Measurements from ENCODE around the gene PMM1.

PMM1 gene

GRCh38 chr22:41539146-41540005 lies 50.3 kb downstream of the PMM1 start:
- no peak for DNase-seq (ENCODE audit: low read depth in 2 of 3, low spot score in 2 of 3)

GRCh38 chr22:41538583-41538982 lies 51.1 kb downstream of the PMM1 start:
- no peak for DNase-seq (ENCODE audit: low read depth in 2 of 3, low spot score in 2 of 3)

DNA sequence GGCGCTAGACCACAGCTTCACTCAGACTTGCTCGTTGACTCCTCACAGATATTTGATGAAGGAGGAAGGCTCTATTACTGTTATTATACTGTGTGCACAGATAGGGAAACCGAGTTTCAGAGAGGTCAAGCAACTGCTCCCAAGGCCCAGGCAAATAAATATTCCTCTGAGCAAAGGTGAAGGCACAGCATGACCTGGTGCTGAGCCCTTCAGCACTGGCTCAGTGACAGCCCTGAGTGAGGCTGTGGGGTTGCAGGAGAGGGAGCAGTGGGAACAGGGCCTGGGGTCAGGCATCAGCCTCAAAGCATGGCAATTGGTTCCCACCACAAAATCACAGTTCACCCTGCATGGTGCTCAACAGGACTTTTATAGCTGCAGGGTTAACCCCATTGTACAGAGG lies 52.4 kb downstream of the PMM1 start:
- DNase-seq (ENCODE audit: low read depth in 2 of 3, low spot score in 2 of 3), result no peak

DNA sequence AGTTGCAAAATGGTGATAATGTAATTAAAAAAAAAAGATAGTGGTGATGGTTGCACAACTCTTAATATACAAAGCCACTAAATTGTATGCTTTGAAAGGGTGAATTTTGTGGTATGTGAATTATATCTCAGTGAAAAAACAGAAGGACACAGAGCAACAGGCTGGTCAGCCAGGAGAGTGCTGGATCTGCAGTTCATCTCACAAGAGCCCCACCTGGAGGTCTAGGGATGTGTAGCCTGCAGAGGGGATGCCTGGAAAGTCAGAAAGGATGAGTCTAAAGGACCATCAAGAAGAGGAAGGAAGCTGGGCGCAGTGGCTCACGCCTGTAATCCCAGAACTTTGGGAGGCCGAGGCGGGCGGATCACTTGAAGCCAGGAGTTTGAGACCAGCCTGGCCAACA lies 54.4 kb downstream of the PMM1 start:
- DNase-seq (ENCODE audit: low read depth in 2 of 3, low spot score in 2 of 3), result no peak

GRCh38 chr22:41534219-41534618 lies 55.4 kb downstream of the PMM1 start:
- DNase-seq (ENCODE audit: low read depth in 2 of 3, low spot score in 2 of 3), result no peak

DNA sequence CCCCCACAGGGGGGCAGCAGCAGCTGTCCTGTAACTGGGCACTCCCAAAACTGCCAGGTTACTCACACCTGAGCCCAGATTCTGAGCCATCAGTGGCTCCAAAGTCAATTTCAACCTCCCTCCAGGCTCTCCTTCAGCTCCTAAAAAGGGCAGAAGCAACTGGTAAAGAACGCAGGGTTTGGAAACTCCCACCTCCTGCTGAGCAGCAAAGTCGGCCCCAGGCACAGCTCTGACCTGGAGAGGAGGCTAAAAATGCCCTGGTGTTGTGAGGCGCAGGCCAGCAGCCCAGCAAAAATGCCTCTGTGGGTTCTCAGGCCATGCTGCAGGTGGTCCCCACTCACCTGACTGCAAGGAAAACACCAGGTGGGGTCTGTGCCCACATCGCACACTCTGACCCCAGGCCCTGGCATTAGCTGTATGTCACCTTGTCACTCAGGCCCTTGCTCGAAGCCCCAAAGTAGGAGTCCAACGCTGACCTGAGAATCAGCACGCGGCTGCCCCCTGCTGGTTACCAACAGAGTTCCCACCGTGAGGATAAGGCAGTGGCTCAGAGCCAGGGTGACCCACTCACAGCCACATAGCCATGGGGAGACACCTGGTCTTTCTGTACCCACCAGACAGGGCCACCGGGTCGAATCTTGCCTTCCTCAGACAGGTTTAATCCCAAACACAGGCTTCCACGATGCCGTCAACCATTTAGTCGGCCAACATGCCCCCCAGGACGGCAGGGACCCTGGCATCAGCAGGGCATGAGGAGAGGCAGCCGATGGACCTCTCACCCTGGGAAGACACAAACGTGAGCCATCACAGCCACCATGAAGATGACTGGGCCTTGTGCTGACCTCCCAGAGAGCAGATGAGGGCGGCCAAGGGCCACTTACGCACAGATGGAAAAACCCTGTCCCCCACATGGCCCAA lies 56.5 kb downstream of the PMM1 start:
- DNase-seq (ENCODE audit: low read depth in 2 of 3, low spot score in 2 of 3), result peak; percentile 34 to 61 (median 61)

- DNase-seq (ENCODE audit: low read depth in 2 of 3, low spot score in 2 of 3), result no peak
These were observed 57.7 kb downstream of the PMM1 start for GRCh38 chr22:41531715-41532477.

- no peak for DNase-seq (ENCODE audit: low read depth in 2 of 3, low spot score in 2 of 3)
These were observed 58.5 kb downstream of the PMM1 start for GRCh38 chr22:41530890-41531714.

DNA sequence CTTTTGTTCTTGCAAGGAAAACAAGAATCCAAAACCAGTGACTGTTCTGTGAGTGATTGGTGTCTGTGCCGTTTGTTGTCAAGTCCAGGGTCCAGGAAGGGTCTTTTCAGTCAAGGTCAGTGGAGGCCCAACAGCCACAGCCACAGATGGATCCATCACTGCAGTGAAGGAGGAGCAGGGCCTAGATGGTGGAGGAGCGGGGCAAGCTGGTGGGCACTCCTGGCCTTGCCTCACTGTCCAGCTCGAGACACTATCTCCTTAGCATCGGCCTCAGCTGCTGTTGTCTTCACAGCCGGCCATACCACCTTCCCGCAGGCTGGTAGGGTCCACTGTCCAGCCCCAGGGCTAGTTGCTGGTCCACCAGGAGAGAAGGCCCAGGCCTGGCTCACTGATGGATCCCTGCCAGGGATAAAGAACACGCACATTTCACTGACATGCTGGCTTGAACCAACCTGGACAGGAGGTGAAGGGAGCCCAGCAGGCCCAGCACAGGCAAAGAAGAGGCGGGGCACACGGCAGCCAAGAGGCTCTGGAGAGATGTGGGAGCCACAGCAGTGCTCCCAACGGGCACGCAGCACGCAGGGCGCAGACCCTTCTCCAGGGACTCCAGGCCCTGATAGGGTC lies 60.6 kb downstream of the PMM1 start:
- no peak for DNase-seq (ENCODE audit: low read depth in 2 of 3, low spot score in 2 of 3)

GRCh38 chr22:41528132-41528766 lies 61.4 kb downstream of the PMM1 start:
- DNase-seq (ENCODE audit: low read depth in 2 of 3, low spot score in 2 of 3), result no peak

Data from activated CD8-positive, alpha-beta memory T cell treated with anti-CD3 and anti-CD28 coated beads for 48 hours (primary cell).